GM19372 (cell line): ENCODE results near the gene WDR35.

ENCODE experiments used
- ATAC-seq: cut with Tn5 transposase; IDR thresholded peaks from one replicate; pipeline ENCODE4 v1.9.1; 2021; ENCODE audit warnings: mild to moderate bottlenecking, low read depth, moderate library complexity; ENCODE audit not compliant: unreplicated experiment

WDR35 gene

GRCh38 chr2:20012032-20012281, 22.1 kb upstream of the WDR35 start:
- ATAC-seq, result no peak

GRCh38 chr2:20011276-20012031, 21.5 kb upstream of the WDR35 start:
- ATAC-seq, result no peak

DNA sequence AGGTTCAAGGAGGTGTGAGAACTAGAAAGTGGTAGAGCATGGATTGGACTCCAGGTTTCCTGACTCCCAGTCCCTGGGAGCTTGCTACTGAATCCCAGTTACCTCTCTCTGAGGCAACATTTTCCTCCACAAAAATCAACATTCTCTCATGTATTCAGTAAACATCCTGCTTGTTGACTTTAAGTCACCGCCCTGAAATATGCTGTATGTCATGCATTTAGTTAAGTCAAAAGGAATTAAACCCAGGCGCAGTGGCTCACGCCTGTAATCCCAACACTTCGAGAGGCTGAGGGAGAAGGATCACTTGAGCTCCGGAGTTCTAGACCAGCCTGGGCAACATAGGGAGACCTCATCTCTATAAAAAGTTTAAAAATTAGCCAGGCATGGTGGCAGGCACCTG, 18.8 kb upstream of the WDR35 start:
- ATAC-seq, result no peak

DNA sequence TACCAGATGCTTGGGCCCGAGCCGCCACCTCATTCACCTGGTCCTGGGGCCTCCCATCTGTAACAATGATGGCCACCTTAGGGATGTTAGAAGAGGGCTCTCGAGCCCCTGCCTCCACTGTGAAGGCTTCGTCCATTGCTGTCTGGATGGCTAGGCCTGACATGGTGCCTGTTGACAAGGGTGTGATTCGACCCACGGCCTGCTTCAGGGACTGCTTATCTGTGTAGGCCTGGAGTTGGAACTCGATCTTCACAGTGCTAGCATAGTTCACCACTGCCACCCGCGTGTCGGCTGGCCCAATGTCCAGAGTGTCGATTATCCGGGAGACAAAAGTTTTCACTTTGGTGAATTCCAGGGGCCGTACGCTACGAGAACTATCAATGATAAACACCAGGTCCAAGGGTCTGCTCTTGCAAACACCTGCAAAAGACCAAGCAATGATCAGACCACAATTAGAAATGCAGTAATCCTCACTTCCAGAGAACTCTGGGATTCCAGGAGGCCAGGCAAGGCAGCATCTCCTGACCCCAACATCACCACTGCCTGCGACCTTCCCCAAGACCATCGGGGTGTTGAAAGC, 16.1 kb upstream of the WDR35 start:
- no peak for ATAC-seq

DNA sequence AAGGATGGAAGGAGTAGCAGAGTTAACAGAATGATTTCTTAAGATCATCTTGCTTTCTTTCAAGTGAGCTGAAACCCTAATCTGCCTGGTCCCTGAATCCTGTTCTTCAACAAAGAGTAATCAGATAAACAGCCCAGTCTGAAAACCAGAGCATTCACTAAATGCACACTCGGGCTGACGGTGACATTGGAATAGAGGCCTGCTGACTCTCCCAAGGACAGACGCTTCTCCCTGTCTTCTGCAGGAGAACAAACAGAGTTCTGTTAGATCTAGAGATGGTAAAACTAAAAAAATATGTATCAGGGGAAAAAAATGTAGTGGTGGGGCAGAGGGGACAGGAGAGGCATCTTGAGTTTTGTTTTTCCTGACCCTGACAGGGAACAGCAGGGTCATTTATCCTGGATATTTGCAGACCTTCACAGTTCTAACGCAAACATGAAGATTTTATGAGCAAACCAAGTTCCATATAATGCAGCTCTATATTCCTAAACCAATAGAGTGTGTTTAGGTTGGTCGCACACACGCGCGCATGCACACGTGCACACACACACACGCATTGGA, 15.2 kb upstream of the WDR35 start:
- no peak for ATAC-seq

GRCh38 chr2:20001361-20001863, 11.5 kb upstream of the WDR35 start:
- no peak for ATAC-seq

DNA sequence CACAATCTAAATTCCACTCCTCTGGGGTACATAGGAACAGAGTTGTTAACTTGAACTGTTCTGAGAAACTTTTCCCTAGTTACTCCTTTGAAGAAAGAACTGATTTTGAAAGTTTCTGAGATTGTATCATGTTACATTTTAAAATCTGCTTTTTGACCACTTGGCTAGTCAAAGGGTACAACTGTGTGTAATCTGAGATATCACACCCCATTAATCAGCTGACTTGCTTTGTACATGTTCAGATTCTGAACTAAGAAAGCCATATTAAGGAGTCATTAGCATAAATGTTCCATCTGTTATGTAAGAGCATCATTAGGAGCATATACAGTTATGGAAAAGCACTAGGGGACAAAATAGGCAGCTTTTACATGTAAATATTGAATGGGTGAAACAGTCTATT, 3.8 kb upstream of the WDR35 start:
- no peak for ATAC-seq

DNA sequence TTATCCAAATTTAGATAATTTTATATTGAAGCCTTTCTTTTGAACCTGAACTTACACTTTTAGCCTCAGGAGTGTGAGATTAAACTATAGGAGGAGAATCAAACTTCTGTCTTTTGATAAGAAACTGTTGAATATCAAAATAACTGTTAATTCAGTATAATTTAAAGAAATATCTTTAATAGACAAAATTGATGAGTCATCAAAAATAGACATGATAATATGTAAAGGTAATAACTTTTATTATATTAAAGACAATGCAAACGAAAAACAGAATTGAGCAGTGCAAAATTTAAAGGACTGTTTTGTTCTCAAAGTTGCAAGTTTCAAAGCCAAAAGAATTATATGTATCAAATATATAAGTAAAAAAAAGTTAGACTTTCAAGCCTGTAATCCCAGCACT, 2.0 kb upstream of the WDR35 start:
- ATAC-seq, result no peak

GRCh38 chr2:19990416-19990728, 467 bp upstream of the WDR35 start:
- no peak for ATAC-seq

DNA sequence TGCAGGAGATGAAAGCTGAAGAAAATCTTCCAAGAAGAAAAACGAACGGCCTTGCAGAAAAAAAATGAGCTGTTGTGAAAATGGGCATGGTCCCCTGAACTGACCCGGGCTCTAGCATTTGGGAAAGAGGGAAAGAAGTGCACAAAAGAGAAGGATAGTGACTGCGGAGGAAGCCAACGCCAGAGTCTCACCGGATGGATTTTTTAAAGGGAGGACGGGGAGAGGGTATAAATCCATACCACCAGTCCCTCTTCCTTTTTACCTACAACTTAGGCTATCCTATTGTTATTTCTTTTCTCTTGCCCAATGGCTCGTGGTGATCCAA, 601 bp downstream of the WDR35 start:
- ATAC-seq, result no peak

- no peak for ATAC-seq
Observed at GRCh38 chr2:19988600-19988999, 1.3 kb downstream of the WDR35 start.

DNA sequence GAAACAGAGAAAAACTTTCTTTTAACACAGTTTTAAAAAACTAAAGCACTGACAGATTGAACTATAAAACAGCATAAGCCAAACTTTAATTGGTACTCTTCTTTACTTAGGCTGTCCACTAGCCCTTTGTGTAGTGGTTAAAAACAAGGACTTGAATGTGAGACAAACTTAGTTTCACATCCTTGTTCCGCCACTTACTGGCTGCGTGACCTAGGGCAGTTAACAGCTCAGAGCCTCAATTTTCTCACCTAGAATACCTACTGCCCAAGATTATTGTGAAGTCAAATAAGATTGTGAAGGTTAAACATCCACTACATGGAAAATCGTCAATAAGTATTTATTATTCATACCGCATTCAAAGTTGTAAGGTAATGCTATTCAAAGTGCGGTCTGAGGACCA, 2.0 kb downstream of the WDR35 start:
- peak; percentile 77 for ATAC-seq

GRCh38 chr2:19982268-19982667, 7.6 kb downstream of the WDR35 start:
- no peak for ATAC-seq

DNA sequence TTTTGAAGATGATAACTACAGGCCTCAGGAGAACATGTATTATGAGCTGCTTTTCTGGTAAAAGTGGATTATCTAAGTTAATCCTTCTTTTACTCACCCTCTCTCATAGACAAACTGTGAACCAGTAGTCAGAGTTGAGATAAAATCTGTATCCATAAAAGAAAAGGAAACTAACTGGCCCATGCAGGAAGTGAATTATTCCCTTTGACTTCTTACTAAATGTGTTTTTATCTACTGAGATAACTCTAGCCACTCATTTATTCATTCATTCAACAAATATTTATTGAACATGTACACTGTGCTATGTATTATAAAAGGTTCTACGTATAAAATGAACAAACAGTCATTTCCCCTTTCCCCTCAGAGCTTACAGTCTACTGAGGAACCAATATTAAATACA, 10.0 kb downstream of the WDR35 start:
- ATAC-seq, result no peak

- ATAC-seq, result no peak
Observed at GRCh38 chr2:19973466-19973865, 16.4 kb downstream of the WDR35 start.

DNA sequence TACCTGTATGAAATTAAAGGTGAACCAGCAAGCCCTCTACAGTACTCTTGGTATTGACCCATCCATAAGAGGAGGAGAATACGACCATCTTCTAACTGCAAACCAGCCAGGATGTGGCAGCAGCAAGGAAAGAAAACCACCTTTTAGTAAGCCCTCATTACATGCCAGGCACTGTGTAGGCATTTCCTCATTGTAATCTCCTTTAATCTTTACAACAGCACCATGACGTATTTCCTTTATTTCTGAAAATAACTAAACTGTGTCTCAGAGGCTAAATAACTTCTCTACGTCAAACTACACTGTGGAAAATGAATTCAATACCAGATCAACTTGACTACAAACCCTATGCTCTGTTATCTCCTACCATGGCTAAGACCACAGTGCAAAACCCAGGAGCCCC, 18.2 kb downstream of the WDR35 start:
- ATAC-seq, result no peak

- ATAC-seq, result no peak
Observed at GRCh38 chr2:19963386-19963785, 26.5 kb downstream of the WDR35 start.

GRCh38 chr2:19955544-19956422, 34.1 kb downstream of the WDR35 start:
- no peak for ATAC-seq

- ATAC-seq, result no peak
Observed at GRCh38 chr2:19949071-19949470, 40.8 kb downstream of the WDR35 start.

GRCh38 chr2:19947184-19947940, 42.5 kb downstream of the WDR35 start:
- no peak for ATAC-seq
